ENCODE data around the gene DHX8.

GRCh38 chr17:43574348-43574747 is 90.6 kb downstream of the DHX8 start:
- no peak for TF ChIP-seq CTCF (IDR thresholded peaks at IDR 0.05; ENCODE audit: low read depth, low read length)
- no peak for TF ChIP-seq MYC (IDR thresholded peaks at IDR 0.05; ENCODE audit: low read depth, low read length)
